Mesendoderm (in vitro differentiated cells): ENCODE results near the gene TCF7L2.
A peak's percentile ranks its signal among the peaks of the same experiment; 100 is the strongest.

ENCODE experiments used
- DNase-seq: peaks from one replicate; pipeline ENCODE4 v3.0.0; 2013
- H2AK5ac ChIP-seq: 2 replicates; pipeline ENCODE4 v1.6.1; 2013; ENCODE audit warnings: low read length, inconsistent platforms
- H2BK120ac ChIP-seq: 2 replicates; pipeline ENCODE4 v1.6.1; 2013; ENCODE audit warnings: low read depth, mild to moderate bottlenecking, low read length, moderate library complexity, mixed read lengths
- H2BK15ac ChIP-seq: replicated peaks from 2 replicates; pipeline ENCODE4 v1.6.1; 2013; ENCODE audit warnings: low read depth, mild to moderate bottlenecking, moderate library complexity
- H2BK5ac ChIP-seq: 2 replicates; pipeline ENCODE4 v1.6.1; 2013; ENCODE audit warnings: low read length, inconsistent platforms
- H3K18ac ChIP-seq: 2 replicates; pipeline ENCODE4 v1.6.1; 2013; ENCODE audit warnings: mild to moderate bottlenecking, low read length, mixed read lengths
- H3K23ac ChIP-seq: one replicate; pipeline ENCODE4 v1.6.1; 2013; ENCODE audit warnings: low read length
- H3K27ac ChIP-seq: 2 replicates; pipeline ENCODE4 v1.5.1; 2013; ENCODE audit warnings: low read depth, mild to moderate bottlenecking, inconsistent platforms, low read length, moderate library complexity
- H3K27me3 ChIP-seq: 2 replicates; pipeline ENCODE4 v1.6.1; 2013; ENCODE audit warnings: low read length, control low read depth, mild to moderate bottlenecking, inconsistent platforms; ENCODE audit not compliant: insufficient read depth, poor library complexity
- H3K36me3 ChIP-seq: 2 replicates; pipeline ENCODE4 v1.6.1; 2013; ENCODE audit warnings: low read length, inconsistent platforms; ENCODE audit not compliant: control insufficient read depth, insufficient read depth
- H3K4ac ChIP-seq: one replicate; pipeline ENCODE4 v1.6.1; 2013; ENCODE audit warnings: low read depth, mild to moderate bottlenecking, low read length, moderate library complexity
- H3K4me1 ChIP-seq: 2 replicates; pipeline ENCODE4 v1.6.1; 2013; ENCODE audit warnings: low read depth, low read length, inconsistent platforms; ENCODE audit not compliant: control insufficient read depth
- H3K4me2 ChIP-seq: 2 replicates; pipeline ENCODE4 v1.6.1; 2013; ENCODE audit warnings: low read length
- H3K4me3 ChIP-seq: 2 replicates; pipeline ENCODE4 v1.5.1; 2013; ENCODE audit warnings: mild to moderate bottlenecking, low read length
- H3K56ac ChIP-seq: one replicate; pipeline ENCODE4 v1.6.1; 2013; ENCODE audit warnings: low read length
- H3K79me1 ChIP-seq: 2 replicates; pipeline ENCODE4 v1.6.1; 2013; ENCODE audit warnings: low read length, inconsistent platforms
- H3K79me2 ChIP-seq: 2 replicates; pipeline ENCODE4 v1.6.1; 2013; ENCODE audit warnings: mild to moderate bottlenecking, low read length; ENCODE audit not compliant: control insufficient read depth, insufficient read depth
- H3K9ac ChIP-seq: 2 replicates; pipeline ENCODE4 v1.6.1; 2013; ENCODE audit warnings: low read length, inconsistent platforms
- H4K5ac ChIP-seq: one replicate; pipeline ENCODE4 v1.6.1; 2013; ENCODE audit warnings: low read length
- H4K8ac ChIP-seq: one replicate; pipeline ENCODE4 v1.6.1; 2013; ENCODE audit warnings: low read depth, mild to moderate bottlenecking, control low read depth, low read length, moderate library complexity
- WGBS: extraction: QIAGEN DNeasy Blood & Tissue Kit; methylation state at CpG from one replicate; pipeline ENCODE4 v1.1.7; 2013; ENCODE audit warnings: low lambda C conversion rate, missing lambda C conversion rate; ENCODE audit not compliant: insufficient coverage; ENCODE audit errors: extremely low coverage; 5-methylcytosine and 5-hydroxymethylcytosine counted together

TCF7L2 gene

GRCh38 chr10:113068178-113068890, 118.3 kb downstream of the TCF7L2 start:
- H3K79me2 ChIP-seq: peaks cover 12% of the 10 kb centered on the region
- H3K27ac ChIP-seq: no peak overlapping the region
- H2BK5ac ChIP-seq: no peak overlapping the region
- no peak overlapping the region for H3K18ac ChIP-seq
- H2BK15ac ChIP-seq: no peak overlapping the region
- H3K4ac ChIP-seq: no peak overlapping the region
- no peak overlapping the region for H4K5ac ChIP-seq
- peaks cover 14% of the 10 kb centered on the region for H3K79me1 ChIP-seq
- H4K8ac ChIP-seq: no peak overlapping the region
- no peak for DNase-seq
- H3K56ac ChIP-seq: no peak overlapping the region
- H3K36me3 ChIP-seq: no peaks in the 10 kb centered on the region
- peaks cover 13% of the 10 kb centered on the region for H3K4me1 ChIP-seq
- no peak overlapping the region for H3K23ac ChIP-seq
- no peak overlapping the region for H3K4me2 ChIP-seq
- H2BK120ac ChIP-seq: no peak overlapping the region
- H3K4me3 ChIP-seq: no peak overlapping the region
- no peak overlapping the region for H3K9ac ChIP-seq
- H3K27me3 ChIP-seq: no peaks in the 10 kb centered on the region
- H2AK5ac ChIP-seq: peak overlapping the region; percentile 70
- no CpG with 5 or more reads among the region's 13 CpGs for WGBS

- no peak overlapping the region for H2BK15ac ChIP-seq
- H4K8ac ChIP-seq: no peak overlapping the region
- peaks cover 7% of the 10 kb centered on the region for H3K4me1 ChIP-seq
- H3K27me3 ChIP-seq: no peaks in the 10 kb centered on the region
- no peak overlapping the region for H3K23ac ChIP-seq
- H2BK120ac ChIP-seq: no peak overlapping the region
- no peak overlapping the region for H4K5ac ChIP-seq
- H3K79me2 ChIP-seq: peaks cover 11% of the 10 kb centered on the region
- no peak overlapping the region for H3K9ac ChIP-seq
- no peak overlapping the region for H2BK5ac ChIP-seq
- H3K4me3 ChIP-seq: no peak overlapping the region
- no peak overlapping the region for H3K56ac ChIP-seq
- peaks cover 17% of the 10 kb centered on the region for H3K79me1 ChIP-seq
- WGBS: no CpG with 5 or more reads among the region's 7 CpGs
- DNase-seq: peak; percentile 30
- no peak overlapping the region for H3K18ac ChIP-seq
- H3K4me2 ChIP-seq: no peak overlapping the region
- no peak overlapping the region for H3K27ac ChIP-seq
- no peaks in the 10 kb centered on the region for H3K36me3 ChIP-seq
- no peak overlapping the region for H3K4ac ChIP-seq
- no peak overlapping the region for H2AK5ac ChIP-seq
Measured at GRCh38 chr10:113069595-113069994, 119.5 kb downstream of the TCF7L2 start.

- no CpG with 5 or more reads among the region's 7 CpGs for WGBS
- Histone ChIP-seq H3K56ac (peak overlapping the region; percentile 59), H3K27ac (peak overlapping the region; percentile 19), H3K79me2 (peaks cover 3% of the 10 kb centered on the region), H4K8ac (no peak overlapping the region), H3K4me2 (no peak overlapping the region), H2AK5ac (peak overlapping the region; percentile 46), H3K27me3 (no peaks in the 10 kb centered on the region), H3K18ac (peak overlapping the region; percentile 7), H3K4me1 (peaks cover 7% of the 10 kb centered on the region), H4K5ac (no peak overlapping the region), H3K4ac (no peak overlapping the region), H2BK15ac (no peak overlapping the region), H3K79me1 (peaks cover 12% of the 10 kb centered on the region), H3K4me3 (no peak overlapping the region), H2BK120ac (no peak overlapping the region), H2BK5ac (no peak overlapping the region), H3K23ac (no peak overlapping the region), H3K9ac (no peak overlapping the region), H3K36me3 (no peaks in the 10 kb centered on the region)
- DNase-seq: peak; percentile 87
Measured at GRCh38 chr10:113071446-113071845, 121.4 kb downstream of the TCF7L2 start.

- Histone ChIP-seq H3K4me3 (no peak overlapping the region), H3K4me2 (no peak overlapping the region), H2AK5ac (no peak overlapping the region), H2BK120ac (no peak overlapping the region), H3K27me3 (no peaks in the 10 kb centered on the region), H3K9ac (peak overlapping the region; percentile 34), H3K4ac (no peak overlapping the region), H2BK15ac (no peak overlapping the region), H3K18ac (no peak overlapping the region), H3K56ac (peak overlapping the region; percentile 60), H3K79me2 (peaks cover 2% of the 10 kb centered on the region), H3K79me1 (peaks cover 7% of the 10 kb centered on the region), H3K23ac (no peak overlapping the region), H4K8ac (no peak overlapping the region), H4K5ac (no peak overlapping the region), H3K36me3 (no peaks in the 10 kb centered on the region), H2BK5ac (no peak overlapping the region), H3K27ac (no peak overlapping the region), H3K4me1 (peaks cover 7% of the 10 kb centered on the region)
- peak; percentile 84 for DNase-seq
- WGBS: no CpG with 5 or more reads among the region's 23 CpGs
Measured at GRCh38 chr10:113073549-113074189, 123.6 kb downstream of the TCF7L2 start.

GRCh38 chr10:113076949-113077348, 126.9 kb downstream of the TCF7L2 start:
- Histone ChIP-seq H3K27ac (no peak overlapping the region), H3K4ac (no peak overlapping the region), H2BK15ac (no peak overlapping the region), H3K23ac (no peak overlapping the region), H4K8ac (no peak overlapping the region), H2BK120ac (no peak overlapping the region), H3K36me3 (no peaks in the 10 kb centered on the region), H3K4me2 (no peak overlapping the region), H3K56ac (no peak overlapping the region), H3K27me3 (no peaks in the 10 kb centered on the region), H3K4me3 (no peak overlapping the region), H3K4me1 (peaks cover 5% of the 10 kb centered on the region), H2BK5ac (no peak overlapping the region), H3K18ac (no peak overlapping the region), H2AK5ac (no peak overlapping the region), H4K5ac (no peak overlapping the region), H3K9ac (no peak overlapping the region), H3K79me1 (peaks cover 8% of the 10 kb centered on the region), H3K79me2 (peaks cover 6% of the 10 kb centered on the region)
- DNase-seq: no peak
- no CpG with 5 or more reads among the region's 1 CpG for WGBS
